AG04450 (cell line): ENCODE measurements around the gene UBAP1L. TPM values are rescaled to one million over a fixed set of nuclear protein-coding genes. Genes with fewer than 3 reads are reported as not detected.
"Not testable (repeated sequence)": the region's sequence is repeated elsewhere in the genome, so short reads cannot be mapped to it uniquely, and the experiment has no call there.

Experiments used
- CTCF ChIA-PET: fragments of 300-600, 350-600 bp; formaldehyde crosslinking; extraction: SDS; loops from one replicate; lab custom pipeline; 2022; ENCODE audit warnings: antibody characterized with exemption, inconsistent platforms; lab: Charles Lee
- POLR2A ChIA-PET: fragments of 350-600 bp; formaldehyde crosslinking; extraction: SDS; loops from one replicate; lab custom pipeline; 2021; ENCODE audit warnings: antibody characterized with exemption, inconsistent platforms; lab: Yijun Ruan, JAX
- DNase-seq: peaks from one replicate; pipeline ENCODE4 v3.0.0-alpha.2; 2011; ENCODE audit warnings: low read depth, low spot score
- H3K27ac ChIP-seq: one replicate; pipeline ENCODE4 v1.5.1; 2012; ENCODE audit warnings: low read depth, low read length, control low read depth
- H3K27me3 ChIP-seq: one replicate; pipeline ENCODE4 v1.6.0; 2012; ENCODE audit warnings: low read length; ENCODE audit not compliant: control insufficient read depth, insufficient read depth
- H3K4me3 ChIP-seq: 2 replicates; pipeline ENCODE4 v1.5.1; 2011; ENCODE audit warnings: mild to moderate bottlenecking, low read depth, low read length, control low read depth
- H3K9me3 ChIP-seq: 2 replicates; pipeline ENCODE4 v1.5.1; 2012; ENCODE audit warnings: low read length; ENCODE audit not compliant: control insufficient read depth, insufficient read depth
- CTCF ChIP-seq: IDR thresholded peaks from 2 replicates; pipeline ENCODE4 v1.5.1; 2011; ENCODE audit warnings: low read depth, low read length, control low read depth, inconsistent platforms
- polyA plus RNA-seq: library from polyadenylated mRNA; depleted of rRNA; stranded (reverse); fragments of >200 nt; gene quantifications from 2 replicates; pipeline ENCODE4 v1.2.3, GENCODE V29; 2011; rRNA removed
- small RNA-seq: library from RNA; depleted of rRNA; stranded (forward); fragments of <200 nt; gene quantifications from one replicate; pipeline ENCODE3, GENCODE V24; 2012; ENCODE audit warnings: low read depth; ENCODE audit not compliant: insufficient read length

Gene UBAP1L
- polyA plus RNA-seq, 1 experiment = 0.46 TPM

- TF ChIP-seq CTCF = no peak
- no peak for DNase-seq
- H3K27ac ChIP-seq = peak within 1 kb of the TSS; percentile 31
- POLR2A ChIA-PET = interaction anchor here (0.9 to 1.0 kb wide), 2 partner anchors 24 to 260 kb away, joined by 3 to 9 read pairs; partner anchors contain the start of gene RNU5B-1
- H3K9me3 ChIP-seq = no peaks in the 10 kb centered on the region; the same call in 1 of the 2 replicates
- H3K27me3 ChIP-seq = no peaks in the 10 kb centered on the region
- H3K4me3 ChIP-seq = no peak within 1 kb of the TSS
- CTCF ChIA-PET = interaction anchor here (0.5 to 2.9 kb wide), 4 partner anchors 11 to 62 kb away, joined by 3 to 20 read pairs (median 4); no protein-coding TSS in a partner anchor
Observed at GRCh38 chr15:65044724-65045481, 70.1 kb downstream of the UBAP1L start, which contains the start of gene SLC51B. TSS of gene SLC51B (plus strand) at chr15:65045387. CDS start at chr15:65050005, 4,618 bp downstream.

DNA sequence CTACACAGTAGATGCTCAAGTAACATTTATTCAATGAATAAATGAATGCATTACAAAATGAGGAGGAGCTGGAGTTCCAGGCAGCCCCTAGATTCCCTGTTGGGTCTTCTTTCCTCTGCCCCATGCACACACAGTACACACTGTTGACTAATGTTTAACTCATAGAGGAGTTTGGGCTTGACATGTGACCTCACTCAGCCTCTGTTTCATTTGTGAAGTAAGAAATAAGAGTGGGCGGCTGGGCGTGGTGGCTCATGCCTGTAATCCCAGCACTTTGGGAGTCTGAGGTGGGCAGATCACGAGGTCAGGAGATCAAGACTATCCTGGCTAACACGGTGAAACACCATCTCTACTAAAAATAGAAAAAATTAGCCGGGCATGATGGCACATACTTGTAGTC is 70.8 kb downstream of the UBAP1L start:
- ChIA-PET POLR2A (interaction anchor here (0.9 to 2.0 kb wide), 2 partner anchors 25 to 260 kb away, joined by 3 to 12 read pairs; partner anchors contain the start of gene RNU5B-1), CTCF (interaction anchor here (0.5 to 2.9 kb wide), 4 partner anchors 10 to 63 kb away, joined by 3 to 20 read pairs (median 6); no protein-coding TSS in a partner anchor)
- H3K9me3 ChIP-seq, H3K27me3 ChIP-seq, H3K27ac ChIP-seq, H3K4me3 ChIP-seq, DNase-seq: not testable (repeated sequence)

DNA sequence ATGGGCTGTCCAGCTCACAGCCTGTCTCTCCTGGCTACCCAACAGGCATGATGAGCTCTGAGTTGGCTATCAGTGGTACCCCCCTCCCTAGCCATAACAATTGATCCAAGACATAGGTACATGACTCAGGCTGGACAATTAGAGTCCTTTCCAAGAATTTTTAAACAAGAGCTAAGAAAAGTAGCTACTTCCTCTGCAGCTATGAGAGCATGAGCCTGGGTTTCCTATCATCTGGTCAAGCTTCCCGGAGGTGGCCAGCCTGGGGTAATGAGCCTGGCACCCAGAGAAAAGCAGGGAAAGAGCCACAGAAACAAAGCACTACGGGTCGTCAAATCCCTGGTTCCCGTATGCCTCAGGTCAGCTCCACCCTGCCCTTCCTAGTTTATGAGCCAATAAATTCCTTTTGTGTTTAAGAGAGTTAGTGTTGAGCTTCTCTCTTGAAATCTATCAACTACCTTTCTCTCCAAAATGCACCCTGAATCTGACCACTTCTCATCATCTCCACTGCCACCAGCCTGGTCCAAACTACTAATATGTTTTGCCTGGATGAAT is 72.1 kb downstream of the UBAP1L start:
- Histone ChIP-seq H3K9me3 (no peaks in the 10 kb centered on the region), H3K4me3 (no peak overlapping the region), H3K27ac (no peak overlapping the region), H3K27me3 (no peaks in the 10 kb centered on the region)
- no peak for DNase-seq
- TF ChIP-seq CTCF = no peak
- POLR2A ChIA-PET = interaction anchor here (0.6 to 2.0 kb wide), 3 partner anchors 9 to 262 kb away, joined by 3 to 12 read pairs (median 4); partner anchors contain the start of gene RNU5B-1
- CTCF ChIA-PET = interaction anchor here (0.5 to 2.9 kb wide), 7 partner anchors 9 to 392 kb away, joined by 3 to 20 read pairs (median 4); no protein-coding TSS in a partner anchor

Small RNA genes lying within 50 kb of the gene (small RNA-seq; reads per million reads assigned to genes)
- gene AC013553.1 = not detected

Other genes with a start within 250 kb of the UBAP1L start
- 4.0 and 5.4 TPM in 2 replicates for gene ANKDD1A, start 203.3 kb downstream of the UBAP1L start, polyA plus RNA-seq
- gene SPG21, start 125.3 kb downstream of the UBAP1L start, polyA plus RNA-seq = 85.7 and 101 TPM in 2 replicates
- 11.6 and 15.3 TPM in 2 replicates for gene MTFMT, start 85.6 kb downstream of the UBAP1L start, polyA plus RNA-seq
- gene SLC51B, start 69.8 kb downstream of the UBAP1L start, polyA plus RNA-seq = 0.50 and 0.61 TPM in 2 replicates
- 11.4 and 13.8 TPM in 2 replicates for gene RASL12, start 47.2 kb downstream of the UBAP1L start, polyA plus RNA-seq
- not detected in 2 replicates for gene KBTBD13, start 38.5 kb downstream of the UBAP1L start, polyA plus RNA-seq
- 15.8 and 18.0 TPM in 2 replicates for gene PDCD7, start 18.6 kb upstream of the UBAP1L start, polyA plus RNA-seq
- 39.2 and 58.3 TPM in 2 replicates for gene CLPX, start 70.1 kb upstream of the UBAP1L start, polyA plus RNA-seq
- gene CILP, start 96.3 kb upstream of the UBAP1L start, polyA plus RNA-seq = 0.52 and 0.61 TPM in 2 replicates
- gene PARP16, start 171.7 kb upstream of the UBAP1L start, polyA plus RNA-seq = 4.5 and 5.3 TPM in 2 replicates
- gene RNU5A-1, start 180.9 kb upstream of the UBAP1L start, polyA plus RNA-seq = not detected in 2 replicates
- gene RNU5B-1, start 189.5 kb upstream of the UBAP1L start, polyA plus RNA-seq = not detected in 2 replicates